Mucosa of rectum (tissue), 2 donors: ENCODE measurements around the gene JAKMIP1.

ENCODE experiments used
- H3K27ac ChIP-seq, 2 donors: one replicate each; pipeline ENCODE4 v1.7.0; 2013; ENCODE audit warnings: inconsistent platforms in 2 of 2, low read depth in 2 of 2, low read length in 2 of 2
- H3K27me3 ChIP-seq, 2 donors: one replicate each; pipeline ENCODE4 v1.7.0; 2013; ENCODE audit warnings: low read length in 2 of 2; ENCODE audit not compliant: control insufficient read depth in 2 of 2, insufficient read depth in 2 of 2
- H3K36me3 ChIP-seq, 2 donors: one replicate each; pipeline ENCODE4 v1.7.0; 2013; ENCODE audit warnings: low read length in 2 of 2; ENCODE audit not compliant: control insufficient read depth in 2 of 2, insufficient read depth in 2 of 2
- H3K4me1 ChIP-seq, 2 donors: one replicate each; pipeline ENCODE4 v1.7.0; 2013; ENCODE audit warnings: low read length in 2 of 2, mild to moderate bottlenecking in 1 of 2; ENCODE audit not compliant: control insufficient read depth in 2 of 2, insufficient read depth in 2 of 2
- H3K4me3 ChIP-seq, 2 donors: one replicate each; pipeline ENCODE4 v1.7.0; 2013; ENCODE audit warnings: low read length in 2 of 2
- H3K9ac ChIP-seq, 2 donors: one replicate each; pipeline ENCODE4 v1.7.0; 2013; ENCODE audit warnings: low read length in 2 of 2, low read depth in 1 of 2, mild to moderate bottlenecking in 1 of 2
- H3K9me3 ChIP-seq, 2 donors: one replicate each; pipeline ENCODE4 v1.7.0; 2013; ENCODE audit warnings: low read length in 2 of 2; ENCODE audit not compliant: control insufficient read depth in 2 of 2
- donor health status: healthy.
- donor health status: Normal muscosa, but diverticular disease.

JAKMIP1 gene

GRCh38 chr4:6195602-6196319 lies 4.6 kb downstream of the JAKMIP1 start:
- no peak overlapping the region for H3K4me3 ChIP-seq
- H3K4me1 ChIP-seq, result peaks cover 0 to 4% of the 10 kb centered on the region in 2 donors
- H3K27me3 ChIP-seq, result peaks cover 16 to 24% of the 10 kb centered on the region in 2 donors
- H3K27ac ChIP-seq, result no peak overlapping the region
- H3K9me3 ChIP-seq, result no peaks in the 10 kb centered on the region
- H3K36me3 ChIP-seq, result no peaks in the 10 kb centered on the region
- no peak overlapping the region for H3K9ac ChIP-seq

GRCh38 chr4:6194458-6195195 lies 5.7 kb downstream of the JAKMIP1 start:
- no peak overlapping the region for H3K4me3 ChIP-seq
- H3K27ac ChIP-seq, result no peak overlapping the region
- H3K9me3 ChIP-seq, result no peaks in the 10 kb centered on the region
- peaks cover 16 to 24% of the 10 kb centered on the region in 2 donors for H3K27me3 ChIP-seq
- no peaks in the 10 kb centered on the region for H3K36me3 ChIP-seq
- no peak overlapping the region for H3K9ac ChIP-seq
- H3K4me1 ChIP-seq, result peaks cover 0 to 4% of the 10 kb centered on the region in 2 donors

GRCh38 chr4:6193399-6193798 lies 7.0 kb downstream of the JAKMIP1 start:
- Histone ChIP-seq H3K9me3 (no peaks in the 10 kb centered on the region), H3K27me3 (peaks cover 8 to 12% of the 10 kb centered on the region in 2 donors), H3K4me1 (no peaks in the 10 kb centered on the region), H3K36me3 (no peaks in the 10 kb centered on the region), H3K27ac (no peak overlapping the region), H3K9ac (no peak overlapping the region), H3K4me3 (no peak overlapping the region)

- no peaks in the 10 kb centered on the region for H3K9me3 ChIP-seq
- no peak overlapping the region for H3K9ac ChIP-seq
- H3K36me3 ChIP-seq, result no peaks in the 10 kb centered on the region
- no peaks in the 10 kb centered on the region for H3K4me1 ChIP-seq
- no peak overlapping the region for H3K4me3 ChIP-seq
- H3K27ac ChIP-seq, result no peak overlapping the region
- peaks cover 5% of the 10 kb centered on the region in 2 donors for H3K27me3 ChIP-seq
Observed at GRCh38 chr4:6192245-6192644, 8.1 kb downstream of the JAKMIP1 start.

GRCh38 chr4:6191448-6192130 lies 8.8 kb downstream of the JAKMIP1 start:
- no peaks in the 10 kb centered on the region for H3K4me1 ChIP-seq
- no peaks in the 10 kb centered on the region for H3K27me3 ChIP-seq
- H3K9me3 ChIP-seq, result no peaks in the 10 kb centered on the region
- H3K27ac ChIP-seq, result no peak overlapping the region
- no peaks in the 10 kb centered on the region for H3K36me3 ChIP-seq
- H3K9ac ChIP-seq, result no peak overlapping the region
- no peak overlapping the region for H3K4me3 ChIP-seq

GRCh38 chr4:6190486-6190885 lies 9.9 kb downstream of the JAKMIP1 start:
- no peak overlapping the region for H3K4me3 ChIP-seq
- H3K27me3 ChIP-seq, result no peaks in the 10 kb centered on the region
- H3K9me3 ChIP-seq, result no peaks in the 10 kb centered on the region
- no peak overlapping the region for H3K27ac ChIP-seq
- H3K4me1 ChIP-seq, result no peaks in the 10 kb centered on the region
- no peaks in the 10 kb centered on the region for H3K36me3 ChIP-seq
- H3K9ac ChIP-seq, result no peak overlapping the region

GRCh38 chr4:6189511-6189910 lies 10.8 kb downstream of the JAKMIP1 start:
- H3K27me3 ChIP-seq, result no peaks in the 10 kb centered on the region
- no peak overlapping the region for H3K9ac ChIP-seq
- no peaks in the 10 kb centered on the region for H3K4me1 ChIP-seq
- no peak overlapping the region for H3K4me3 ChIP-seq
- H3K9me3 ChIP-seq, result no peaks in the 10 kb centered on the region
- no peaks in the 10 kb centered on the region for H3K36me3 ChIP-seq
- no peak overlapping the region for H3K27ac ChIP-seq

- H3K4me3 ChIP-seq, result no peak overlapping the region
- no peaks in the 10 kb centered on the region for H3K4me1 ChIP-seq
- H3K27me3 ChIP-seq, result no peaks in the 10 kb centered on the region
- H3K9me3 ChIP-seq, result no peaks in the 10 kb centered on the region
- no peak overlapping the region for H3K9ac ChIP-seq
- no peak overlapping the region for H3K27ac ChIP-seq
- no peaks in the 10 kb centered on the region for H3K36me3 ChIP-seq
Observed at GRCh38 chr4:6188687-6189305, 11.6 kb downstream of the JAKMIP1 start.

GRCh38 chr4:6184169-6184568 lies 16.2 kb downstream of the JAKMIP1 start:
- Histone ChIP-seq H3K27ac (no peak overlapping the region), H3K9me3 (no peaks in the 10 kb centered on the region), H3K4me3 (no peak overlapping the region), H3K9ac (no peak overlapping the region), H3K4me1 (no peaks in the 10 kb centered on the region), H3K27me3 (no peaks in the 10 kb centered on the region), H3K36me3 (no peaks in the 10 kb centered on the region)

- Histone ChIP-seq H3K27me3 (no peaks in the 10 kb centered on the region), H3K9ac (no peak overlapping the region), H3K36me3 (no peaks in the 10 kb centered on the region), H3K4me1 (no peaks in the 10 kb centered on the region), H3K9me3 (no peaks in the 10 kb centered on the region), H3K27ac (no peak overlapping the region), H3K4me3 (no peak overlapping the region)
Observed at GRCh38 chr4:6183740-6184139, 16.6 kb downstream of the JAKMIP1 start.
